Loucy (cell line): ENCODE results near the gene PPIE.

Experiments
- EZH2phosphoT487 ChIP-seq: fragments of 200-600 bp; IDR thresholded peaks from 2 replicates; pipeline ENCODE4 v1.6.1; 2018; ENCODE audit warnings: antibody characterized with exemption, mild to moderate bottlenecking, moderate library complexity, borderline replicate concordance
- TF ChIP-seq, protein P1 (sequence below): fragments of 200-600 bp; sonication (generic); conservative IDR thresholded peaks from 2 replicates; pipeline ENCODE4 v1.5.1; 2014; ENCODE audit warnings: mild to moderate bottlenecking, antibody characterized with exemption, low read length

GRCh38 chr1:39699419-39699818 lies 39.3 kb upstream of the PPIE start:
- no peak for TF ChIP-seq EZH2phosphoT487
- TF ChIP-seq, protein P1, sequence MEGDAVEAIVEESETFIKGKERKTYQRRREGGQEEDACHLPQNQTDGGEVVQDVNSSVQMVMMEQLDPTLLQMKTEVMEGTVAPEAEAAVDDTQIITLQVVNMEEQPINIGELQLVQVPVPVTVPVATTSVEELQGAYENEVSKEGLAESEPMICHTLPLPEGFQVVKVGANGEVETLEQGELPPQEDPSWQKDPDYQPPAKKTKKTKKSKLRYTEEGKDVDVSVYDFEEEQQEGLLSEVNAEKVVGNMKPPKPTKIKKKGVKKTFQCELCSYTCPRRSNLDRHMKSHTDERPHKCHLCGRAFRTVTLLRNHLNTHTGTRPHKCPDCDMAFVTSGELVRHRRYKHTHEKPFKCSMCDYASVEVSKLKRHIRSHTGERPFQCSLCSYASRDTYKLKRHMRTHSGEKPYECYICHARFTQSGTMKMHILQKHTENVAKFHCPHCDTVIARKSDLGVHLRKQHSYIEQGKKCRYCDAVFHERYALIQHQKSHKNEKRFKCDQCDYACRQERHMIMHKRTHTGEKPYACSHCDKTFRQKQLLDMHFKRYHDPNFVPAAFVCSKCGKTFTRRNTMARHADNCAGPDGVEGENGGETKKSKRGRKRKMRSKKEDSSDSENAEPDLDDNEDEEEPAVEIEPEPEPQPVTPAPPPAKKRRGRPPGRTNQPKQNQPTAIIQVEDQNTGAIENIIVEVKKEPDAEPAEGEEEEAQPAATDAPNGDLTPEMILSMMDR = no peak
